Prostate gland (tissue), 2 donors: ENCODE results near the gene CTNNBIP1.

Source experiments
- POLR2A ChIP-seq: fragments of 450-650 bp; IDR thresholded peaks from one replicate; pipeline ENCODE4 v1.6.1; 2016; ENCODE audit warnings: antibody characterized with exemption, mild to moderate bottlenecking
- POLR2AphosphoS5 ChIP-seq: sonication (generic); formaldehyde crosslinking; IDR thresholded peaks from one replicate; pipeline ENCODE4 v1.6.1; 2017; ENCODE audit warnings: antibody characterized with exemption
- TF ChIP-seq, protein P1 (sequence below), 4 experiments: fragments of 200-600 bp in 2 of 4; fragments of 450-650 bp in 2 of 4; sonication (generic) in 2 of 4; IDR thresholded peaks; 1 replicate in 3 of 4; 2 replicates in 1 of 4; pipeline ENCODE4 v1.5.1; 2016 to 2019; ENCODE audit warnings: antibody characterized with exemption in 4 of 4, mild to moderate bottlenecking in 2 of 4, moderate library complexity in 2 of 4

DNA sequence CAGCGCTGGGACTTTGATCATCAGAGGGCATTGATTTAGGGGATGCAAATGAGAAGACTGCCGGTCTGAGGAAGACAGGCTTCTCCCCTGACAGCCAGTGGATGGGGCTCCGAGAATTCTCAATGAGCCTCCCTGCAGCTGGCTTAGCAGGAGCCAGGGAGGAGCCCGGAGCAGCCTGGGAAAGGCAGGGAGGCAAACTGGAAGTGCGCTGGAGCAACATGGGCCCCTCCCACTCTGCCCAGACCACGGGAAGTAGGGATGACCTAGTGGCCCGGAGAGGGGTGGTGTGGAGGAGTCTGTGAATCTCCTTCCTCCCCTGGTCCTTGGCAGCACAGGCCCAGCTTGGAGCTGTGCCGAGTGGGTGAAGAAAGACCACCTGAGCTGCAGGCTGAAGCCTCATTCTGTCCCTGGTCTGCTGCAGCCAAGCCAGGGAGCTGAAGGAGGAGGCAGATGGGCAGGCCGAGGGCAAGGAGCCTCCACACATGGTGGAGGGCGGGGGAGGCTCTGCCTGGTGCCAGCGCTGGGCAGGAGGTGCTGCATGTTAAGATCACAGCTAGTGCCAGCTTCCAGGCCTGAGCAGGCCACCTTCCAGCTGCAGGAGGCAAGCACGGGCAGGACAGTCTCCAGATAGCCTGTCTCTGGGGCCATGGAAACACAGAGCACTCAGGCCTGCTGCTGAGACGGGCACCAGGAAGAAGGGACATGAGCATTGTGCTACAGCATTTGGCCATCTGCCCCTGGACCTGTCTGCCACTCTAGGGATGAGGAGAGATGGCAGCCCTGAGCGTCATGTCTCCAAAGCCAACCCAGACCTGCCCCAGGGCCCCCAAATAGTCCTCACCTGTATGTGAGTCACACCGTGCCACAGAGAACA lies 74.1 kb downstream of the CTNNBIP1 start:
- TF ChIP-seq POLR2AphosphoS5 (peak; percentile 69), POLR2A (no peak)
- TF ChIP-seq, protein P1, sequence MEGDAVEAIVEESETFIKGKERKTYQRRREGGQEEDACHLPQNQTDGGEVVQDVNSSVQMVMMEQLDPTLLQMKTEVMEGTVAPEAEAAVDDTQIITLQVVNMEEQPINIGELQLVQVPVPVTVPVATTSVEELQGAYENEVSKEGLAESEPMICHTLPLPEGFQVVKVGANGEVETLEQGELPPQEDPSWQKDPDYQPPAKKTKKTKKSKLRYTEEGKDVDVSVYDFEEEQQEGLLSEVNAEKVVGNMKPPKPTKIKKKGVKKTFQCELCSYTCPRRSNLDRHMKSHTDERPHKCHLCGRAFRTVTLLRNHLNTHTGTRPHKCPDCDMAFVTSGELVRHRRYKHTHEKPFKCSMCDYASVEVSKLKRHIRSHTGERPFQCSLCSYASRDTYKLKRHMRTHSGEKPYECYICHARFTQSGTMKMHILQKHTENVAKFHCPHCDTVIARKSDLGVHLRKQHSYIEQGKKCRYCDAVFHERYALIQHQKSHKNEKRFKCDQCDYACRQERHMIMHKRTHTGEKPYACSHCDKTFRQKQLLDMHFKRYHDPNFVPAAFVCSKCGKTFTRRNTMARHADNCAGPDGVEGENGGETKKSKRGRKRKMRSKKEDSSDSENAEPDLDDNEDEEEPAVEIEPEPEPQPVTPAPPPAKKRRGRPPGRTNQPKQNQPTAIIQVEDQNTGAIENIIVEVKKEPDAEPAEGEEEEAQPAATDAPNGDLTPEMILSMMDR (IDR thresholded peaks at IDR 0.05) = peak in 1 of 4 experiments; percentile 16
